Right lobe of liver (tissue), 6 donors: Measurements from ENCODE around the gene RTKN2. TPM values are rescaled to one million over a fixed set of nuclear protein-coding genes. Genes with fewer than 3 reads are reported as not detected.

ENCODE experiments used
- ATAC-seq, 4 donors: fragments of 200-7000 bp; cut with Tn5 transposase; one replicate each; pipeline ENCODE4 v1.9.1; 2020; ENCODE audit warnings: mild to moderate bottlenecking in 4 of 4, moderate library complexity in 4 of 4
- DNase-seq, 3 donors: peaks; one replicate each; pipeline ENCODE4 v3.0.0-alpha.2; 2020
- H3K27ac ChIP-seq, 3 donors: fragments of 200-600 bp; one replicate each; pipeline ENCODE4 v1.8.0; 2022
- H3K27me3 ChIP-seq, 2 donors: fragments of 200-600 bp; one replicate each; pipeline ENCODE4 v1.8.0; 2022
- H3K36me3 ChIP-seq, 4 donors: fragments of 200-600 bp; sonication (generic) in 1 of 4; one replicate each; pipeline versions ENCODE4 v1.5.1 to v1.8.0; 2017 to 2022; ENCODE audit warnings: control low read depth in 1 of 4
- H3K4me1 ChIP-seq, 4 donors: fragments of 200-600 bp; sonication (generic) in 1 of 4; one replicate each; pipeline versions ENCODE4 v1.5.1 to v1.8.0; 2017 to 2022; ENCODE audit warnings: control low read depth in 1 of 4
- H3K4me3 ChIP-seq, 3 donors: fragments of 200-600 bp; one replicate each; pipeline ENCODE4 v1.8.0; 2022
- H3K9me3 ChIP-seq, 4 donors: fragments of 200-600 bp; sonication (generic) in 1 of 4; one replicate each; pipeline versions ENCODE4 v1.5.1 to v1.8.0; 2017 to 2022; ENCODE audit warnings: control low read depth in 1 of 4
- CTCF ChIP-seq, 4 donors: fragments of 200-600 bp in 3 of 4; fragments of 450-650 bp in 1 of 4; IDR thresholded peaks; one replicate each; pipeline versions ENCODE4 v1.5.1 to v1.8.0; 2016 to 2022; ENCODE audit warnings: antibody characterized with exemption in 4 of 4, mild to moderate bottlenecking in 2 of 4
- POLR2A ChIP-seq: fragments of 450-650 bp; IDR thresholded peaks from one replicate; pipeline ENCODE4 v1.6.1; 2017; ENCODE audit warnings: antibody characterized with exemption, mild to moderate bottlenecking
- WGBS: methylation state at CpG from one replicate; pipeline ENCODE4 v1.1.6; 2018; ENCODE audit warnings: low coverage, low lambda C conversion rate; ENCODE audit not compliant: insufficient coverage; ENCODE audit errors: missing lambda C conversion rate; 5-methylcytosine and 5-hydroxymethylcytosine counted together
- intact Hi-C, 2 donors: fragments of 100-400 bp; cut with DNase I; formaldehyde crosslinking; loops; one replicate each; pipeline versions ENCODE4 v1.11.2 to v1.14.1; 2022
- total RNA-seq, 6 experiments: library from RNA; depleted of rRNA in 2 of 6; stranded (reverse); fragments of >200 nt in 2 of 6; fragmentation: NEBNext Ultra II Directional in 3 of 6; extraction: Animal tissue kit (Norgen Biotek cat#: 25700) in 3 of 6; gene quantifications; one replicate each; pipeline versions ENCODE4 v1.1.0 to v1.2.4, GENCODE V29; 2016 to 2023
- donor health status: DM: no; HTN: yes; CAD: no.
- donor health status: DM: no; HTN: no; CAD: no.
- donor health status: DM: no; HTN: no; CAD: no.
- donor health status: DM: no; HTN: yes; CAD: no.
- donor health status: DM: no; HTN: yes; CAD: no.

Gene RTKN2
- total RNA-seq, 6 experiments from 2014 or later, result 0.06 to 0.12 TPM; not detected in 4

GRCh38 chr10:62199584-62199983 is 69.1 kb downstream of the RTKN2 start:
- H3K4me3 ChIP-seq, result no peak overlapping the region
- H3K9me3 ChIP-seq, result no peaks in the 10 kb centered on the region
- no peaks in the 10 kb centered on the region for H3K27me3 ChIP-seq
- ATAC-seq (no peak), DNase-seq (no peak)
- no peaks in the 10 kb centered on the region for H3K4me1 ChIP-seq
- H3K27ac ChIP-seq, result no peak overlapping the region
- H3K36me3 ChIP-seq, result no peaks in the 10 kb centered on the region
- WGBS, result 79% methylated on average over 1 of the region's 1 CpG
- TF ChIP-seq POLR2A (no peak), CTCF (IDR thresholded peaks at IDR 0.05) (no peak)
- intact Hi-C loops, result no loop called here

GRCh38 chr10:62196528-62196927 is 72.1 kb downstream of the RTKN2 start:
- ATAC-seq, result no peak
- no peak for TF ChIP-seq CTCF (IDR thresholded peaks at IDR 0.05)
- TF ChIP-seq POLR2A, result no peak
- intact Hi-C loops, result no loop called here
- H3K4me3 ChIP-seq, result no peak overlapping the region
- no peaks in the 10 kb centered on the region for H3K36me3 ChIP-seq
- H3K9me3 ChIP-seq, result no peaks in the 10 kb centered on the region
- no peak overlapping the region for H3K27ac ChIP-seq
- no peaks in the 10 kb centered on the region for H3K4me1 ChIP-seq
- no peak for DNase-seq
- no peaks in the 10 kb centered on the region for H3K27me3 ChIP-seq

GRCh38 chr10:62195675-62195926 is 73.0 kb downstream of the RTKN2 start:
- no peak for ATAC-seq
- DNase-seq, result no peak
- Histone ChIP-seq H3K9me3 (no peaks in the 10 kb centered on the region), H3K4me1 (no peaks in the 10 kb centered on the region), H3K27me3 (no peaks in the 10 kb centered on the region), H3K27ac (no peak overlapping the region), H3K4me3 (no peak overlapping the region), H3K36me3 (no peaks in the 10 kb centered on the region)
- intact Hi-C loops, result no loop called here
- no peak for TF ChIP-seq CTCF (IDR thresholded peaks at IDR 0.05)
- TF ChIP-seq POLR2A, result no peak
- no CpG with 5 or more reads among the region's 1 CpG for whole genome bisulfite sequencing

GRCh38 chr10:62194924-62195674 is 73.5 kb downstream of the RTKN2 start:
- no peak for TF ChIP-seq CTCF (IDR thresholded peaks at IDR 0.05)
- TF ChIP-seq POLR2A, result no peak
- H3K27me3 ChIP-seq, result no peaks in the 10 kb centered on the region
- DNase-seq (no peak), ATAC-seq (no peak)
- no peaks in the 10 kb centered on the region for H3K4me1 ChIP-seq
- no peak overlapping the region for H3K4me3 ChIP-seq
- no peak overlapping the region for H3K27ac ChIP-seq
- 76% methylated on average over 3 of the region's 3 CpGs for WGBS
- no peaks in the 10 kb centered on the region for H3K36me3 ChIP-seq
- no peaks in the 10 kb centered on the region for H3K9me3 ChIP-seq
- intact Hi-C loops, result no loop called here

- DNase-seq (no peak), ATAC-seq (no peak)
- no peaks in the 10 kb centered on the region for H3K27me3 ChIP-seq
- no peak overlapping the region for H3K4me3 ChIP-seq
- H3K4me1 ChIP-seq, result no peaks in the 10 kb centered on the region
- intact Hi-C loops, result no loop called here
- no peak overlapping the region for H3K27ac ChIP-seq
- no peaks in the 10 kb centered on the region for H3K9me3 ChIP-seq
- WGBS, result 95% methylated on average over 3 of the region's 3 CpGs
- no peak for TF ChIP-seq CTCF (IDR thresholded peaks at IDR 0.05)
- TF ChIP-seq POLR2A, result no peak
- no peaks in the 10 kb centered on the region for H3K36me3 ChIP-seq
These were observed 75.2 kb downstream of the RTKN2 start for GRCh38 chr10:62193479-62193878.
